GM23338 (cell line): Measurements from ENCODE around the gene DCBLD1.

ENCODE experiments used
- EZH2 ChIP-seq: fragments of 200-600 bp; sonication (generic); IDR thresholded peaks from one replicate; pipeline ENCODE4 v1.8.0; 2017; ENCODE audit warnings: antibody characterized with exemption, mild to moderate bottlenecking, low read depth; ENCODE audit not compliant: unreplicated experiment
- POLR2AphosphoS5 ChIP-seq: IDR thresholded peaks from 2 replicates; pipeline ENCODE4 v1.6.1; 2016; ENCODE audit warnings: antibody characterized with exemption, low read depth

DNA sequence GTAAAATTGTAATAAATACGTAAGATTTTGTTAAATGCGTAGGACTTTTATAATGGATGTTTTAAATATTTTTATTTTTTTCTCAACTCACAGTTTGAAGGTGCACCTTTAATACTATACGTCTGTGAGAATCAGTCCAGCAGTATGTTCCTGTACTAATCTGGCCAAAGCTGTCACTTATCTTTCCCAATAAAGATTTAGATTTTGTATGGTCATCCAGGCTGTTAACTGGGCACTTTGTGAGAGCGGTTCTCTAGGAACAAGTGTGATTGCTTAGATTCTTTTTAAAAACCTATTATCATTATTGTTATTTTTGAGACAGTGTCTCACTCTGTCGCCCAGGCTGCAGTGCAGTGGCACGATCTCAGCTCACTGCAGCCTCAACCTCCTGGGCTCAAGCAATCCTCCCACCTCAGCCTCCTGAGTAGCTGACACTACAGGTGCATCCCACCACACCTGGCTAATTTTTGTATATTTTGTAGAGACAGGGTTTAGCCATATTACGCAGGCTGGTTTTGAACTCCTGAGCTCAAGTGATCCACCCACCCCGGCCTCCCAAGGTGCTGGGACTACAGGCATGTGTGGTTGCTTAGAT, 1.7 kb downstream of the DCBLD1 start:
- TF ChIP-seq EZH2: no peak
- TF ChIP-seq POLR2AphosphoS5: no peak
